K562 (cell line): ENCODE results near the gene CRABP1. TPM values are rescaled to one million over a fixed set of nuclear protein-coding genes. Genes with fewer than 3 reads are reported as not detected.

ENCODE experiments used
- ATAC-seq: fragments of 200-7000 bp; cut with Tn5 transposase; 3 replicates; pipeline ENCODE4 v1.9.1; 2020; ENCODE audit warnings: moderate library complexity
- BruUV-seq: library from RNA; stranded (reverse); fragments of 400-500 nt; replicated peaks from 2 replicates; lab custom pipeline; 2021; lab: Mats Ljungman, UMichigan
- CTCF ChIA-PET: fragments of 300-600 bp; formaldehyde crosslinking; extraction: SDS; loops from one replicate; lab custom pipeline; 2021; ENCODE audit warnings: low intra/inter-chr PET ratio; lab: Yijun Ruan, JAX
- POLR2A ChIA-PET: fragments of 300-600, 350-650 bp; sonication (Branson Sonifier 250); formaldehyde crosslinking; extraction: SDS; loops from one replicate; lab custom pipeline; 2021; ENCODE audit warnings: antibody characterized with exemption, inconsistent platforms; lab: Yijun Ruan, JAX
- DNase-seq, 4 experiments: peaks; one replicate each; pipeline versions ENCODE4 v3.0.0 to v3.0.0-alpha.2; 2011 to 2018; ENCODE audit warnings: low spot score in 3 of 4, mixed read lengths in 3 of 4; ENCODE audit errors: extremely low read depth in 1 of 4
- FAIRE-seq: peaks from 2 replicates; lab custom pipeline; 2011; peaks lifted over from hg19 to GRCh38; lab: Jason Lieb, UNC
- H2AFZ ChIP-seq: 2 replicates; pipeline ENCODE4 v1.6.0; 2011; ENCODE audit warnings: low read depth, low read length, control low read depth, inconsistent platforms
- H3K27ac ChIP-seq: fragments of 200-600 bp; 3 replicates; pipeline ENCODE4 v1.8.0; 2011; ENCODE audit warnings: low read depth, mild to moderate bottlenecking, control low read depth, inconsistent platforms, low read length, moderate library complexity, mixed read lengths; ENCODE audit errors: extremely low read depth
- H3K27me3 ChIP-seq, 2 experiments: fragments of 300-600 bp in 1 of 2; 2 replicates in 1 of 2; 3 replicates in 1 of 2; pipeline versions ENCODE4 v1.6.0 to v1.8.0; 2011; ENCODE audit warnings: inconsistent platforms in 2 of 2, low read length in 2 of 2, mild to moderate bottlenecking in 1 of 2, mixed read lengths in 1 of 2, moderate library complexity in 1 of 2; ENCODE audit not compliant: control insufficient read depth in 2 of 2, insufficient read depth in 2 of 2
- H3K36me3 ChIP-seq: fragments of 300-600 bp; 3 replicates; pipeline ENCODE4 v1.8.0; 2011; ENCODE audit warnings: mild to moderate bottlenecking, low read length, inconsistent platforms; ENCODE audit not compliant: control insufficient read depth, insufficient read depth
- H3K4me1 ChIP-seq, 2 experiments: fragments of 200-600 bp in 1 of 2; replicated peaks in 1 of 2; 2 replicates in 1 of 2; 3 replicates in 1 of 2; pipeline versions ENCODE4 v1.5.1 to v1.8.0; 2011; ENCODE audit warnings: inconsistent platforms in 2 of 2, low read length in 2 of 2, mild to moderate bottlenecking in 1 of 2, mixed read lengths in 1 of 2, moderate library complexity in 1 of 2; ENCODE audit not compliant: control insufficient read depth in 2 of 2, insufficient read depth in 2 of 2
- H3K4me2 ChIP-seq: 2 replicates; pipeline ENCODE4 v1.6.1; 2011; ENCODE audit warnings: low read length, control low read depth, inconsistent platforms, mixed read lengths; ENCODE audit not compliant: insufficient read depth
- H3K4me3 ChIP-seq: fragments of 200-600 bp; sonication (generic), shearing (Covaris generic); 2 replicates; pipeline ENCODE4 v1.5.1; 2016; ENCODE audit warnings: control low read depth, inconsistent platforms
- H3K79me2 ChIP-seq: fragments of 200-600 bp; 3 replicates; pipeline ENCODE4 v1.8.0; 2011; ENCODE audit warnings: low read length, inconsistent platforms; ENCODE audit not compliant: control insufficient read depth, insufficient read depth
- H3K9ac ChIP-seq, 2 experiments: 2 replicates each; pipeline versions ENCODE4 v1.6.0 to v1.6.1; 2011; ENCODE audit warnings: low read depth in 2 of 2, low read length in 2 of 2, control low read depth in 1 of 2, inconsistent platforms in 1 of 2, mild to moderate bottlenecking in 1 of 2, mixed read lengths in 1 of 2; ENCODE audit not compliant: insufficient read depth in 1 of 2
- H3K9me1 ChIP-seq: one replicate; pipeline ENCODE4 v1.6.0; 2011; ENCODE audit warnings: inconsistent platforms, mild to moderate bottlenecking, low read length, moderate library complexity; ENCODE audit not compliant: control insufficient read depth, insufficient read depth
- H3K9me3 ChIP-seq: replicated peaks from 2 replicates; pipeline ENCODE4 v1.5.1; 2011; ENCODE audit warnings: low read depth, low read length, inconsistent platforms; ENCODE audit not compliant: control insufficient read depth, insufficient read depth
- H4K20me1 ChIP-seq: replicated peaks from 2 replicates; pipeline ENCODE4 v1.6.1; 2011; ENCODE audit warnings: low read length, inconsistent platforms, mixed read lengths; ENCODE audit not compliant: control insufficient read depth, insufficient read depth
- TARDBP ChIP-seq: fragments of 450-650 bp; IDR thresholded peaks from 2 replicates; pipeline ENCODE4 v1.6.1; 2016
- ZNF277 ChIP-seq: fragments of 250-450 bp; sonication (Bioruptor Pico); IDR thresholded peaks from 2 replicates; pipeline ENCODE4 v1.8.0; 2022; ENCODE audit warnings: inconsistent platforms, mild to moderate bottlenecking, moderate library complexity, borderline replicate concordance
- WGBS: fragments of 100-300 bp; shearing (Covaris generic); methylation state at CpG from one replicate; pipeline ENCODE4 v1.1.6; 2016; ENCODE audit warnings: low coverage, mixed read lengths; ENCODE audit not compliant: insufficient coverage; ENCODE audit errors: missing lambda C conversion rate; 5-methylcytosine and 5-hydroxymethylcytosine counted together
- in situ Hi-C: fragments of 300-500 bp; cut with MboI; formaldehyde crosslinking; loops from 4 replicates; pipeline ENCODE4 v1.15.0; 2018; ENCODE audit warnings: inconsistent platforms, mixed read lengths
- intact Hi-C: fragments of 100-400 bp; cut with micrococcal nuclease; formaldehyde crosslinking; loops from 2 replicates; pipeline ENCODE4 v1.14.2; 2022
- polyA plus RNA-seq, 8 experiments: library from polyadenylated mRNA; depleted of rRNA in 4 of 8; stranded (reverse) in 5 of 8; unstranded in 3 of 8; fragments of >200 nt; fragmentation: Nextera tagmentation in 2 of 8; fragmentation: Illumina TruSeq in 1 of 8; extraction: Ambion mirVana in 2 of 8; extraction: Trizol in 1 of 8; gene quantifications; 2 replicates each; pipeline versions ENCODE4 v1.2.1 to v1.2.3, GENCODE V29; 2011 to 2014; ENCODE audit warnings: inconsistent platforms in 1 of 8, missing spikeins in 1 of 8
- total RNA-seq, 7 experiments: library from RNA; depleted of rRNA in 6 of 7; stranded (reverse); fragments of >200 nt in 6 of 7; fragmentation: Illumina TruSeq in 2 of 7; extraction: Trizol in 2 of 7; gene quantifications; 2 replicates each; pipeline versions ENCODE4 v1.2.1 to v1.2.3, GENCODE V29; 2011 to 2021; ENCODE audit warnings: low replicate concordance in 1 of 7

The CRABP1 gene
- total and polyA plus RNA-seq, 9 of the 15 experiments (the other 6 are each of a cell fraction or from before 2014, with no cell fraction given) = 0.60 TPM; not detected in 8

GRCh38 chr15:78343276-78344060 is 3.3 kb downstream of the CRABP1 start:
- no peak for FAIRE-seq
- 0% methylated on average over 12 of the region's 12 CpGs for WGBS

More at GRCh38 chr15:78343276-78344060, 3.3 kb downstream of the CRABP1 start:
- intact Hi-C loops (no loop called here), in situ Hi-C loops (no loop called here)
- TF ChIP-seq ZNF277 (CRISPR knock-in tag) (no peak), TARDBP (no peak)
- Histone ChIP-seq H3K9me1 (no peaks in the 10 kb centered on the region), H3K4me3 (no peak overlapping the region), H3K9me3 (no peaks in the 10 kb centered on the region), H3K4me2 (no peak overlapping the region), H4K20me1 (no peaks in the 10 kb centered on the region; the same call in 1 of the 2 replicates), H3K27ac (no peak overlapping the region), H2AFZ (no peak overlapping the region), H3K79me2 (no peaks in the 10 kb centered on the region), H3K36me3 (no peaks in the 10 kb centered on the region), H3K9ac (no peak overlapping the region), H3K4me1 (peaks cover 0 to 13% of the 10 kb centered on the region in 2 experiments; a peak in 2 of 5 replicates), H3K27me3 (peaks cover 65% of the 10 kb centered on the region in 2 experiments)
- ATAC-seq = no peak
- no TSS peak for BruUV-seq
- POLR2A ChIA-PET = no interaction called here
- no peak for DNase-seq
- CTCF ChIA-PET = no interaction called here
